ENCODE measurements around the gene TNPO2.

DNA sequence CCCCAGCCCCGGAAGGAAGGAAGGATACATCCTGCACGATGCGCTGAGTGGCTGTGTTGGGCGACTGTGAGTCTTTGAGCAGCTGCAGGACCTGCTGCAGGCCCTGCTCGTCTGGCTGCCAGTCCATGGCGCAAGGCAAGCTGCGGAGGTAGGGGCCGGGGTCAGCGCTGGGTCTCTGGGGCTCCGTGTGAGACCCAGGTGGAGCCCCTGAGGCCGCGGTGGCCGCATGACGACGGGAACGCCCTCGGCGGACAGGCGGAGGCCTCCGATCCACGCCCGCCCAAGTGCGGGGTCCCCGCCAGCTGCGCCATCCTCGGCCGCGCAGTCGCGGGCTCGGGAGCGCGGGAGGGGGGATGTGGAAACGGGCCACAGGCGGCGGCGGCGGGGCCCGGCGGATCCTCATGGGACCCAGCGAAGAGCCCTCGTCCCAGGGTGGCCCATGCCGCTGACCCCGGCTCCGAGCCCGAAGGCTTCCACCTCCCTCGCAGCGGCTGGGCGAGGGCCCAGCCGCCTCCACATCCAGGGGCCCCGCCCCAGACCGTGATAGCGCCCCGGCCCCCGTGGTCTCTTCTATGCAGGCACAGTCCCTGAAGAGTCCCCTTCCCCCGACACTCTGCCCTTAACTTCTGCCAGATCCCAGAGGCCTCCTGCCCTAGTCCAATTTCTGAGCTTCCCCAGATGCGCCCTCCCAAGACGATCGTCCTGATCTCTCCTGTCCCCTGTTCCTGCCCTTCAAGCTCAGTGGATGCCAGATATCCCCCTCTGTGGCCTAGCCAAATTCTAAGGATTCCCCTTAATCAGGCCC lies 2.7 kb downstream of the TNPO2 start:
- TF ChIP-seq, protein P1, sequence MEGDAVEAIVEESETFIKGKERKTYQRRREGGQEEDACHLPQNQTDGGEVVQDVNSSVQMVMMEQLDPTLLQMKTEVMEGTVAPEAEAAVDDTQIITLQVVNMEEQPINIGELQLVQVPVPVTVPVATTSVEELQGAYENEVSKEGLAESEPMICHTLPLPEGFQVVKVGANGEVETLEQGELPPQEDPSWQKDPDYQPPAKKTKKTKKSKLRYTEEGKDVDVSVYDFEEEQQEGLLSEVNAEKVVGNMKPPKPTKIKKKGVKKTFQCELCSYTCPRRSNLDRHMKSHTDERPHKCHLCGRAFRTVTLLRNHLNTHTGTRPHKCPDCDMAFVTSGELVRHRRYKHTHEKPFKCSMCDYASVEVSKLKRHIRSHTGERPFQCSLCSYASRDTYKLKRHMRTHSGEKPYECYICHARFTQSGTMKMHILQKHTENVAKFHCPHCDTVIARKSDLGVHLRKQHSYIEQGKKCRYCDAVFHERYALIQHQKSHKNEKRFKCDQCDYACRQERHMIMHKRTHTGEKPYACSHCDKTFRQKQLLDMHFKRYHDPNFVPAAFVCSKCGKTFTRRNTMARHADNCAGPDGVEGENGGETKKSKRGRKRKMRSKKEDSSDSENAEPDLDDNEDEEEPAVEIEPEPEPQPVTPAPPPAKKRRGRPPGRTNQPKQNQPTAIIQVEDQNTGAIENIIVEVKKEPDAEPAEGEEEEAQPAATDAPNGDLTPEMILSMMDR (conservative IDR thresholded peaks at IDR 0.05 in 1 of 2, IDR thresholded peaks at IDR 0.05 in 1 of 2; ENCODE audit: low read depth in 1 of 2, low read length in 2 of 2), result no peak
- TF ChIP-seq EZH2 (IDR thresholded peaks at IDR 0.05; ENCODE audit: low read length, missing control alignments), result no peak
